Tibial nerve (tissue), 4 donors: ENCODE results near the gene ABLIM2.

Source experiments
- CTCF ChIP-seq, 5 experiments: fragments of 200-600 bp in 3 of 5; fragments of 450-650 bp in 2 of 5; sonication (generic) in 3 of 5; IDR thresholded peaks; one replicate each; pipeline ENCODE4 v1.5.1; 2016 to 2019; ENCODE audit warnings: antibody characterized with exemption in 5 of 5, mild to moderate bottlenecking in 3 of 5, moderate library complexity in 2 of 5
- EP300 ChIP-seq, 2 donors: sonication (generic); formaldehyde crosslinking; IDR thresholded peaks; one replicate each; pipeline ENCODE4 v1.6.1; 2017; ENCODE audit warnings: antibody characterized with exemption in 2 of 2, mild to moderate bottlenecking in 1 of 2
- POLR2A ChIP-seq, 2 donors: fragments of 450-650 bp; IDR thresholded peaks; one replicate each; pipeline ENCODE4 v1.6.1; 2017; ENCODE audit warnings: antibody characterized with exemption in 2 of 2, mild to moderate bottlenecking in 2 of 2, moderate library complexity in 2 of 2

GRCh38 chr4:8132947-8133705 lies 25.5 kb downstream of the ABLIM2 start:
- no peak for TF ChIP-seq CTCF (IDR thresholded peaks at IDR 0.05)
- TF ChIP-seq EP300 (IDR thresholded peaks at IDR 0.05): peak in 1 of 2 donors; percentile 34
- TF ChIP-seq POLR2A (IDR thresholded peaks at IDR 0.05): no peak
